ENCODE data around the gene CCL2. TPM values are rescaled to one million over a fixed set of nuclear protein-coding genes. Genes with fewer than 3 reads are reported as not detected.

The CCL2 gene
- total RNA-seq, 1 experiment from 2014 or later: not detected

- Histone ChIP-seq H2AFZ (ENCODE audit: low read depth, low read length, poor library complexity, severe bottlenecking) (no peak overlapping the region), H3K79me2 (ENCODE audit: insufficient read depth, low read length) (no peaks in the 10 kb centered on the region), H3K27ac (ENCODE audit: low read depth, low read length) (no peak overlapping the region), H3K9me2 (ENCODE audit: insufficient read depth) (no peaks in the 10 kb centered on the region), H3K9ac (ENCODE audit: low read length) (no peak overlapping the region), H3K4me3 (replicated peaks in 1 of 2; ENCODE audit: low read depth in 1 of 2, low read length in 2 of 2) (no peak overlapping the region), H4K20me1 (ENCODE audit: insufficient read depth) (no peaks in the 10 kb centered on the region), H3K4me1 (ENCODE audit: control insufficient read depth in 1 of 2, insufficient read depth in 2 of 2, low read length in 2 of 2) (no peaks in the 10 kb centered on the region), H3K27me3 (ENCODE audit: insufficient read depth, low read length) (no peaks in the 10 kb centered on the region), H3K9me3 (ENCODE audit: control insufficient read depth in 1 of 2, insufficient read depth in 1 of 2, low read depth in 1 of 2, low read length in 2 of 2) (no peaks in the 10 kb centered on the region), H3K36me3 (ENCODE audit: control insufficient read depth in 1 of 2, insufficient read depth in 2 of 2, low read length in 2 of 2) (no peaks in the 10 kb centered on the region), H3K4me2 (ENCODE audit: low read length) (no peak overlapping the region)
- TF ChIP-seq TCF7L2 (IDR thresholded peaks at IDR 0.05; ENCODE audit: borderline replicate concordance, extremely low read depth, insufficient read depth, insufficient read length) (no peak), EZH2phosphoT487 (IDR thresholded peaks at IDR 0.05; ENCODE audit: borderline replicate concordance) (no peak), FOSL1 (IDR thresholded peaks at IDR 0.05; ENCODE audit: low read depth) (no peak), CTCF (IDR thresholded peaks at IDR 0.05 in 2 of 3, conservative IDR thresholded peaks at IDR 0.05 in 1 of 3; ENCODE audit: borderline replicate concordance in 1 of 3, insufficient read depth in 1 of 3, low read depth in 2 of 3, low read length in 2 of 3) (no peak)
- BruUV-seq (replicated peaks): no TSS peak
- DNase-seq (ENCODE audit: low read depth, low spot score): no peak
- CTCF ChIA-PET: no interaction called here
- no peak for ATAC-seq
- RAD21 ChIA-PET (ENCODE audit: low non-redundant PET in 1 of 2, low total read pairs in 2 of 2, uncharacterized antibody in 2 of 2, unreplicated experiment in 2 of 2): no interaction called here
- intact Hi-C loops (cut with micrococcal nuclease): no loop called here
- POLR2A ChIA-PET: no interaction called here
These were observed 12.3 kb upstream of the CCL2 start for GRCh38 chr17:34242587-34243363.

Data from HCT116 (cell line).